NOMO-1 treated with dmso at 0.1 percent for 144 hours (cell line): ENCODE results near the gene SH3RF2.
"Not testable (repeated sequence)": the region's sequence is repeated elsewhere in the genome, so short reads cannot be mapped to it uniquely, and the experiment has no call there.

Experiments
- DNase-seq: peaks from one replicate; lab custom pipeline; 2025; ENCODE audit not compliant: unreplicated experiment; lab: John Stamatoyannopoulos, UW

The SH3RF2 gene

GRCh38 chr5:145979270-145980223 is 43.2 kb downstream of the SH3RF2 start:
- no peak for DNase-seq

- DNase-seq = no peak
Observed at GRCh38 chr5:145980259-145980658, 43.9 kb downstream of the SH3RF2 start.

GRCh38 chr5:145980718-145981117 is 44.3 kb downstream of the SH3RF2 start:
- no peak for DNase-seq

GRCh38 chr5:145981589-145982571 is 45.5 kb downstream of the SH3RF2 start:
- DNase-seq = no peak

- DNase-seq = no peak
Observed at GRCh38 chr5:145982572-145983318, 46.4 kb downstream of the SH3RF2 start.

GRCh38 chr5:145983446-145983845 is 47.1 kb downstream of the SH3RF2 start:
- DNase-seq = no peak

- DNase-seq = peak; percentile 91
Observed at GRCh38 chr5:145984072-145984471, 47.7 kb downstream of the SH3RF2 start.

GRCh38 chr5:145987856-145988255 is 51.5 kb downstream of the SH3RF2 start:
- DNase-seq = no peak

GRCh38 chr5:145988993-145989392 is 52.6 kb downstream of the SH3RF2 start:
- DNase-seq = no peak

- no peak for DNase-seq
Observed at GRCh38 chr5:145989428-145989827, 53.0 kb downstream of the SH3RF2 start.

- DNase-seq = no peak
Observed at GRCh38 chr5:145990170-145990569, 53.8 kb downstream of the SH3RF2 start.

- no peak for DNase-seq
Observed at GRCh38 chr5:145991044-145991575, 54.7 kb downstream of the SH3RF2 start.

GRCh38 chr5:145993538-145993937 is 57.2 kb downstream of the SH3RF2 start:
- not testable (repeated sequence) for DNase-seq

- peak; percentile 65 for DNase-seq
Observed at GRCh38 chr5:145996135-145996534, 59.8 kb downstream of the SH3RF2 start.

GRCh38 chr5:145999208-145999607 is 62.8 kb downstream of the SH3RF2 start:
- DNase-seq = no peak

GRCh38 chr5:146000072-146000471 is 63.7 kb downstream of the SH3RF2 start:
- no peak for DNase-seq

GRCh38 chr5:146001544-146002190 is 65.3 kb downstream of the SH3RF2 start:
- no peak for DNase-seq

- no peak for DNase-seq
Observed at GRCh38 chr5:146002491-146002890, 66.1 kb downstream of the SH3RF2 start.

GRCh38 chr5:146003852-146004251 is 67.5 kb downstream of the SH3RF2 start:
- no peak for DNase-seq

GRCh38 chr5:146005264-146005663 is 68.9 kb downstream of the SH3RF2 start:
- DNase-seq = no peak
